Astrocyte (in vitro differentiated cells and primary cell): Measurements from ENCODE around the gene IMPDH1. TPM values are rescaled to one million over a fixed set of nuclear protein-coding genes. Genes with fewer than 3 reads are reported as not detected.
A peak's percentile ranks its signal among the peaks of the same experiment; 100 is the strongest.

Experiments
- DNase-seq: peaks from one replicate; pipeline ENCODE4 v3.0.0-alpha.2; 2010; ENCODE audit warnings: low read depth
- FAIRE-seq: peaks from 2 replicates; lab custom pipeline; 2011; peaks lifted over from hg19 to GRCh38; lab: Jason Lieb, UNC
- H2AFZ ChIP-seq: 2 replicates; pipeline ENCODE4 v1.6.0; 2012; ENCODE audit warnings: low read depth, low read length, inconsistent platforms
- H3K27ac ChIP-seq: 2 replicates; pipeline ENCODE4 v1.5.1; 2011; ENCODE audit warnings: low read depth, low read length, inconsistent platforms
- H3K27me3 ChIP-seq: 2 replicates; pipeline ENCODE4 v1.6.0; 2011; ENCODE audit warnings: low read length, inconsistent platforms; ENCODE audit not compliant: insufficient read depth
- H3K36me3 ChIP-seq: 2 replicates; pipeline ENCODE4 v1.5.1; 2011; ENCODE audit warnings: low read length, inconsistent platforms; ENCODE audit not compliant: insufficient read depth
- H3K4me1 ChIP-seq: 2 replicates; pipeline ENCODE4 v1.5.1; 2011; ENCODE audit warnings: low read length, inconsistent platforms; ENCODE audit not compliant: insufficient read depth
- H3K4me2 ChIP-seq: 2 replicates; pipeline ENCODE4 v1.6.0; 2012; ENCODE audit warnings: low read length, inconsistent platforms
- H3K4me3 ChIP-seq: 2 replicates; pipeline ENCODE4 v1.5.1; 2011; ENCODE audit warnings: low read depth, mild to moderate bottlenecking, low read length, inconsistent platforms; ENCODE audit not compliant: insufficient read depth
- H3K79me2 ChIP-seq: 2 replicates; pipeline ENCODE4 v1.6.0; 2012; ENCODE audit warnings: mild to moderate bottlenecking, low read length, inconsistent platforms; ENCODE audit not compliant: insufficient read depth
- H3K9ac ChIP-seq: 2 replicates; pipeline ENCODE4 v1.6.0; 2012; ENCODE audit warnings: mild to moderate bottlenecking, low read length, inconsistent platforms
- H3K9me3 ChIP-seq: 2 replicates; pipeline ENCODE4 v1.5.1; 2012; ENCODE audit warnings: low read depth, mild to moderate bottlenecking, low read length, inconsistent platforms; ENCODE audit not compliant: insufficient read depth
- H4K20me1 ChIP-seq: 2 replicates; pipeline ENCODE4 v1.6.0; 2012; ENCODE audit warnings: low read length, inconsistent platforms; ENCODE audit not compliant: insufficient read depth
- H3K27ac Mint-ChIP-seq: one replicate; pipeline ENCODE4 v1.8.0; 2021; ENCODE audit warnings: mild to moderate bottlenecking, mixed read lengths; ENCODE audit not compliant: unreplicated experiment
- H3K27me3 Mint-ChIP-seq: one replicate; pipeline ENCODE4 v1.8.0; 2021; ENCODE audit warnings: low read depth, mixed read lengths; ENCODE audit not compliant: unreplicated experiment
- H3K36me3 Mint-ChIP-seq: one replicate; pipeline ENCODE4 v1.8.0; 2021; ENCODE audit warnings: low read depth, mixed read lengths; ENCODE audit not compliant: unreplicated experiment
- H3K4me1 Mint-ChIP-seq: one replicate; pipeline ENCODE4 v1.8.0; 2021; ENCODE audit warnings: low read depth, mixed read lengths; ENCODE audit not compliant: unreplicated experiment
- H3K4me3 Mint-ChIP-seq: one replicate; pipeline ENCODE4 v1.8.0; 2021; ENCODE audit warnings: mild to moderate bottlenecking, moderate library complexity, mixed read lengths; ENCODE audit not compliant: unreplicated experiment
- H3K9me3 Mint-ChIP-seq: one replicate; pipeline ENCODE4 v1.8.0; 2021; ENCODE audit warnings: mild to moderate bottlenecking, mixed read lengths; ENCODE audit not compliant: unreplicated experiment
- CTCF ChIP-seq: IDR thresholded peaks from 2 replicates; pipeline ENCODE4 v1.5.1; 2011; ENCODE audit warnings: low read depth, mild to moderate bottlenecking, inconsistent platforms, low read length, moderate library complexity; ENCODE audit not compliant: insufficient read depth
- EZH2 ChIP-seq: IDR thresholded peaks from 2 replicates; pipeline ENCODE4 v1.6.1; 2012; ENCODE audit warnings: mild to moderate bottlenecking, low read length, inconsistent platforms; ENCODE audit not compliant: insufficient read depth
- total RNA-seq: library from RNA; stranded (reverse); gene quantifications from 2 replicates; pipeline ENCODE4 v1.2.1, GENCODE V29; 2021

Gene IMPDH1
- total RNA-seq, 1 donor from 2014 or later, result 43.9 TPM

DNA sequence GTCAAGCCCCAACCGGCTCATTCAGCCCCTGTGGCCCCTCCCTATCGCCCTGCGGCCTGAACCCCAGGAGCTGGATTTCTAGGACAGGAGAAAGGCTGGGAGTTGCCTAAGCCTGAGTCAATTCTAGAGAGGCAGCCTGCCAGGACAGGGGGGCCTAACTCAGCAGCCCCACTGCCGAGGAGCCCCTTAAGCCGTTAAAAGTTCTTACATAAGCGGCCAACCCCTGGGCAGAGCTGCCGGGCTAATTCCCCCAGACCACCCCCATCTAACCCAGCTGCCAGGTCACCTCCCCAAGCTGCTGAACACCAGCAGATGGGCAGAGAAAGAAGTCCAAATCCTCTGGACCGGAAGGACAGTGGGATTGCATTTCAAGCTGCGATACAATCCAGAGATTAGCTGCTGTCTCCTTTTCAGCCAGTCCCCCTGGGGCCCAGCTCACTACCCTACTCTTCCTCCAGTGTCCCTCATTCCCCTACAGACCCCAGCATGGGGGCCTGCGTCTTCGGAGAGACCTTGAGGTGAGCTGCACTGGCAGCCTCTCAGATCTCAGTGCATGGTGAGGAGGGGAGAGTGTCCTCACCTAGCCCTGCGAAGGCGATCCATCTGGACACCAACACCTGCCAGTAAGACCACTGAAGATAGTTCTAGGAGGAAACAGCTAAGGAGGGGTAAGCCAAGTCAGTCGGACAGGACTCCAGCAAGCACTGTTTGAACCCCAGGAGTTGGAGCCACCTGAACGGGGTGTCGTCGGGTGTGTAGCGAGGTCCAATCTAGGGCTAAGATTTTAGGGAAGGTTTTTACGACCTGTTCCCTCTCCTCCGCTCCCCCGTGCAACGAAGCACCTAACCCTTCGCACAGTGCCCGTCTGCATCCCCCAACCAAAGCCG is 830 bp downstream of the IMPDH1 start:
- H3K4me3 Mint-ChIP-seq, result peak overlapping the region; percentile 83
- peak overlapping the region; percentile 66 for H2AFZ ChIP-seq

DNA sequence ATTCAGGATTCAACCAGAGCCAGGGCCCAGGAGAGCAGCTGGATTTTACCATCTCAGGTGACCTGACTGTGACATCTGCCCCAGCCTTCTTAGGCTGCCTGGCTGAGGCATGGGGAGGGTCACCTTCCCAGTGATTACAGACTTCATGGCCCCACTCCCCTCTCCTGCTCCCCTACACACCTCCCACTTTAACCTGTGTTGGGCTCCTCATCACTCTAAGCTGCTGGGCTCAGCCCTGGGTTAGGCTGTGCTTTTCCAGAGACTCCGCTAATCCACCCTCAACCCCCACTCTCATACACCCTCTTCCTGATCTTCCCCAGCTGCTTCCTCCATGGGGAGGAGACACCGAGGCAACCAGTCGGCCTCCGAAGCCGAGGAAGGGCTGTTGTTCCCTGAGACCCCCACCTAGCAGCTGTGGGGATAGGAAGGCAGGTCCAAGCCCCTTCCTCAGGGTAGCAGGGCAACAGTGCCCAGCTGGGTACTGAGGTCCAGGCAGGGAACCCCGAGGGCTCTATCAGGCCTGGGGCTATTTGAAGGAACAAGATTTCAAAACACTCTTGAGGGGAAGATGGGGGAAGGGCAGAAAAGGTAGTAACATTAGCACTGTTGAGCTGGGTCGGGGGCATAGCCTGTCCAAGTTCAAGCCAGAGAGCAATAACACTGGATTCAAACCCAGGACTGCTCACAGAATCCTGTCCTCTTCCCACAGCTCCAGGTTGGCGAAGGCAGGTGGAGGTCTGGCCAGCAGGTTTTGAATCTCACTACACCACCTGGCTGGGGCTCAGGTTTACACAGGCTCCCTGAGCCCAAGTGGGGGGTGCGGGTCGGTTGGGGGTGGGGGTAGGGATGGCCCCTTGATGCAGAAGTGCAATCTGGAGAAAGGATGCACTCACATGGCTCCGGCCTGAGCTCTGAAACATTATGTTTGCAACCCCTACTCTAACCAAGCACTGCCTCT is 1.8 kb downstream of the IMPDH1 start:
- Histone ChIP-seq H4K20me1 (peaks cover 38% of the 10 kb centered on the region), H3K27ac (no peak overlapping the region), H3K9me3 (no peaks in the 10 kb centered on the region), H3K27me3 (no peaks in the 10 kb centered on the region), H3K4me3 (no peak overlapping the region), H3K4me2 (peak overlapping the region; percentile 85), H3K36me3 (peaks cover under 1% of the 10 kb centered on the region), H2AFZ (no peak overlapping the region), H3K4me1 (peaks cover 29% of the 10 kb centered on the region), H3K9ac (no peak overlapping the region), H3K79me2 (peaks cover 21% of the 10 kb centered on the region)
- DNase-seq, result no peak
- peak overlapping the region; percentile 81 for H3K27ac Mint-ChIP-seq
- H3K4me1 Mint-ChIP-seq, result peaks cover 6% of the 10 kb centered on the region
- H3K4me3 Mint-ChIP-seq, result no peak overlapping the region
- H3K9me3 Mint-ChIP-seq, result no peaks in the 10 kb centered on the region
- FAIRE-seq, result no peak
- TF ChIP-seq EZH2 (no peak), CTCF (no peak)
- no peaks in the 10 kb centered on the region for H3K36me3 Mint-ChIP-seq
- peaks cover 38% of the 10 kb centered on the region for H3K27me3 Mint-ChIP-seq

More for the DNA sequence above, 830 bp downstream of the IMPDH1 start:
- no peaks in the 10 kb centered on the region for H3K36me3 Mint-ChIP-seq
- peaks cover 29% of the 10 kb centered on the region for H4K20me1 ChIP-seq
- H3K4me1 Mint-ChIP-seq, result peaks cover 5% of the 10 kb centered on the region
- no peak for DNase-seq
- no peaks in the 10 kb centered on the region for H3K36me3 ChIP-seq
- no peak for TF ChIP-seq CTCF
- no peak for TF ChIP-seq EZH2
- peaks cover 6% of the 10 kb centered on the region for H3K27me3 ChIP-seq
- H3K4me3 ChIP-seq, result peak overlapping the region; percentile 63
- H3K9me3 ChIP-seq, result no peaks in the 10 kb centered on the region
- H3K79me2 ChIP-seq, result peaks cover 16% of the 10 kb centered on the region
- peaks cover 28% of the 10 kb centered on the region for H3K4me1 ChIP-seq
- H3K4me2 ChIP-seq, result peak overlapping the region; percentile 85
- H3K27me3 Mint-ChIP-seq, result peaks cover 46% of the 10 kb centered on the region
- FAIRE-seq, result no peak
- no peak overlapping the region for H3K27ac ChIP-seq
- H3K27ac Mint-ChIP-seq, result peak overlapping the region; percentile 14
- peak overlapping the region; percentile 76 for H3K9ac ChIP-seq
- peaks cover 4% of the 10 kb centered on the region for H3K9me3 Mint-ChIP-seq
